Mesendoderm (in vitro differentiated cells): ENCODE measurements around the gene ARHGEF38.

Experiments
- DNase-seq: peaks from one replicate; pipeline ENCODE4 v3.0.0; 2013
- H2AK5ac ChIP-seq: 2 replicates; pipeline ENCODE4 v1.6.1; 2013; ENCODE audit warnings: low read length, inconsistent platforms
- H2BK120ac ChIP-seq: 2 replicates; pipeline ENCODE4 v1.6.1; 2013; ENCODE audit warnings: low read depth, mild to moderate bottlenecking, low read length, moderate library complexity, mixed read lengths
- H2BK15ac ChIP-seq: replicated peaks from 2 replicates; pipeline ENCODE4 v1.6.1; 2013; ENCODE audit warnings: low read depth, mild to moderate bottlenecking, moderate library complexity
- H2BK5ac ChIP-seq: 2 replicates; pipeline ENCODE4 v1.6.1; 2013; ENCODE audit warnings: low read length, inconsistent platforms
- H3K18ac ChIP-seq: 2 replicates; pipeline ENCODE4 v1.6.1; 2013; ENCODE audit warnings: mild to moderate bottlenecking, low read length, mixed read lengths
- H3K23ac ChIP-seq: one replicate; pipeline ENCODE4 v1.6.1; 2013; ENCODE audit warnings: low read length
- H3K27ac ChIP-seq: 2 replicates; pipeline ENCODE4 v1.5.1; 2013; ENCODE audit warnings: low read depth, mild to moderate bottlenecking, inconsistent platforms, low read length, moderate library complexity
- H3K27me3 ChIP-seq: 2 replicates; pipeline ENCODE4 v1.6.1; 2013; ENCODE audit warnings: low read length, control low read depth, mild to moderate bottlenecking, inconsistent platforms; ENCODE audit not compliant: insufficient read depth, poor library complexity
- H3K36me3 ChIP-seq: 2 replicates; pipeline ENCODE4 v1.6.1; 2013; ENCODE audit warnings: low read length, inconsistent platforms; ENCODE audit not compliant: control insufficient read depth, insufficient read depth
- H3K4ac ChIP-seq: one replicate; pipeline ENCODE4 v1.6.1; 2013; ENCODE audit warnings: low read depth, mild to moderate bottlenecking, low read length, moderate library complexity
- H3K4me1 ChIP-seq: 2 replicates; pipeline ENCODE4 v1.6.1; 2013; ENCODE audit warnings: low read depth, low read length, inconsistent platforms; ENCODE audit not compliant: control insufficient read depth
- H3K4me2 ChIP-seq: 2 replicates; pipeline ENCODE4 v1.6.1; 2013; ENCODE audit warnings: low read length
- H3K4me3 ChIP-seq: 2 replicates; pipeline ENCODE4 v1.5.1; 2013; ENCODE audit warnings: mild to moderate bottlenecking, low read length
- H3K56ac ChIP-seq: one replicate; pipeline ENCODE4 v1.6.1; 2013; ENCODE audit warnings: low read length
- H3K79me1 ChIP-seq: 2 replicates; pipeline ENCODE4 v1.6.1; 2013; ENCODE audit warnings: low read length, inconsistent platforms
- H3K79me2 ChIP-seq: 2 replicates; pipeline ENCODE4 v1.6.1; 2013; ENCODE audit warnings: mild to moderate bottlenecking, low read length; ENCODE audit not compliant: control insufficient read depth, insufficient read depth
- H3K9ac ChIP-seq: 2 replicates; pipeline ENCODE4 v1.6.1; 2013; ENCODE audit warnings: low read length, inconsistent platforms
- H4K5ac ChIP-seq: one replicate; pipeline ENCODE4 v1.6.1; 2013; ENCODE audit warnings: low read length
- H4K8ac ChIP-seq: one replicate; pipeline ENCODE4 v1.6.1; 2013; ENCODE audit warnings: low read depth, mild to moderate bottlenecking, control low read depth, low read length, moderate library complexity
- WGBS: extraction: QIAGEN DNeasy Blood & Tissue Kit; methylation state at CpG from one replicate; pipeline ENCODE4 v1.1.7; 2013; ENCODE audit warnings: low lambda C conversion rate, missing lambda C conversion rate; ENCODE audit not compliant: insufficient coverage; ENCODE audit errors: extremely low coverage; 5-methylcytosine and 5-hydroxymethylcytosine counted together

The ARHGEF38 gene

DNA sequence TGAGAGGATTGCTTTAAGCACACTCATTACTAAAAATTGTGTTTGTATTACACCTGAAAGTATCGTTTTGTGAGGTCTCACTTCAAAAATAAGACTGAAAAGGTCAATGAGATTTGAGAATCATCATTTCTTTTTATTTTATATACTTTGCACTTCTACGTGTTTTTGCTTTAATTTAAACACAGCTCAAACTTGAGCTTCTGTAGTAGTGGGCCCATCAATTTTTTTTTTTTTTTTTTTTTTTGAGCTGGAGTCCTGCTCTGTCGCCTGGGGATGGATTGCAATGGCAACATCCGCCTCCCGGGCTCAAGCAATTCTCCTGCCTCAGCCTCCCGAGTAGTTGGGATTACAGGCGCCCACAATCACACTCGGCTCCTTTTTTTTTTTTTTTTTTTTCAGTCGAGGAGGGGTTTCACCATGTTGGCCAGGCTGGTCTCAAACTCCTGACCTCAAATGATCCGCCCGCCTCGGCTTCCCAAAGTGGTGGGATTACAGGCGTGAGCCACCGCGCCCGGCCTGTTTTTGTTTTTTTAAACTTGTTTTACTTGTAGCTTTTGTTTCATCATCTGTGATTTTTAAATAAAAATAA, 157.7 kb downstream of the ARHGEF38 start:
- peak; percentile 25 for DNase-seq

GRCh38 chr4:105710678-105711077, 158.3 kb downstream of the ARHGEF38 start:
- H3K4ac ChIP-seq, result no peak overlapping the region
- H3K23ac ChIP-seq, result no peak overlapping the region
- H3K56ac ChIP-seq, result no peak overlapping the region
- H2BK15ac ChIP-seq, result no peak overlapping the region
- no peak overlapping the region for H3K4me2 ChIP-seq
- no peaks in the 10 kb centered on the region for H3K36me3 ChIP-seq
- no peak overlapping the region for H3K4me3 ChIP-seq
- peaks cover 13% of the 10 kb centered on the region for H3K79me2 ChIP-seq
- DNase-seq, result peak; percentile 61
- H4K8ac ChIP-seq, result no peak overlapping the region
- no peak overlapping the region for H3K18ac ChIP-seq
- no peak overlapping the region for H4K5ac ChIP-seq
- no peak overlapping the region for H2AK5ac ChIP-seq
- peaks cover 5% of the 10 kb centered on the region for H3K79me1 ChIP-seq
- H2BK5ac ChIP-seq, result no peak overlapping the region
- no CpG with 5 or more reads among the region's 6 CpGs for WGBS
- H3K4me1 ChIP-seq, result no peaks in the 10 kb centered on the region
- H3K9ac ChIP-seq, result no peak overlapping the region
- no peak overlapping the region for H2BK120ac ChIP-seq
- no peaks in the 10 kb centered on the region for H3K27me3 ChIP-seq
- H3K27ac ChIP-seq, result no peak overlapping the region

More for the DNA sequence above, 157.7 kb downstream of the ARHGEF38 start:
- no peak overlapping the region for H2AK5ac ChIP-seq
- no peak overlapping the region for H3K4ac ChIP-seq
- H4K8ac ChIP-seq, result no peak overlapping the region
- H3K9ac ChIP-seq, result no peak overlapping the region
- no CpG with 5 or more reads among the region's 16 CpGs for WGBS
- H3K18ac ChIP-seq, result no peak overlapping the region
- no peaks in the 10 kb centered on the region for H3K4me1 ChIP-seq
- H3K27ac ChIP-seq, result no peak overlapping the region
- no peaks in the 10 kb centered on the region for H3K36me3 ChIP-seq
- H3K56ac ChIP-seq, result no peak overlapping the region
- H3K27me3 ChIP-seq, result no peaks in the 10 kb centered on the region
- no peak overlapping the region for H2BK15ac ChIP-seq
- no peak overlapping the region for H2BK120ac ChIP-seq
- no peak overlapping the region for H2BK5ac ChIP-seq
- no peak overlapping the region for H3K23ac ChIP-seq
- no peak overlapping the region for H4K5ac ChIP-seq
- H3K4me2 ChIP-seq, result no peak overlapping the region
- H3K79me1 ChIP-seq, result peaks cover 5% of the 10 kb centered on the region
- no peak overlapping the region for H3K4me3 ChIP-seq
- peaks cover 14% of the 10 kb centered on the region for H3K79me2 ChIP-seq

DNA sequence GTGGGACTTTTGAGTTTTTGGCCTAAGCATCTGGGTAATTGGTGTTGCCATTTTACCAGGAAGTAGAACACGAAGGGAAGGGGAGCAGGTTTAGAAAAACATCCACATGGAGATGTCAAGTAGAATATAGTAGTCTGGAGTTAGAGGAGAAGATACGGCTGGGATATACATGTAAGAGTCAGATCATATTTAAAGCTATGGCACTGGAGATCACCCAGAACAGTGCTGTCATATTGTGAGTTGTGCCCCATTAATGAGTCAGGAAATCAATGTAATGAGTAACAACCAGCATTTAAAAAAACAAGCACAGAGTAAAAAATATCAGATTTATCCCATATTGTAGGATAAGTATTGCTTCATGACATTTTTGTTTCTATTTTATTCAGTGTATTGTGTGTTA, 160.3 kb downstream of the ARHGEF38 start:
- H3K27ac ChIP-seq, result no peak overlapping the region
- no peak overlapping the region for H3K4me2 ChIP-seq
- no CpG with 5 or more reads among the region's 2 CpGs for WGBS
- H3K79me2 ChIP-seq, result peaks cover 18% of the 10 kb centered on the region
- no peak overlapping the region for H3K18ac ChIP-seq
- H3K9ac ChIP-seq, result no peak overlapping the region
- H3K27me3 ChIP-seq, result no peaks in the 10 kb centered on the region
- H2AK5ac ChIP-seq, result no peak overlapping the region
- H3K36me3 ChIP-seq, result no peaks in the 10 kb centered on the region
- no peak overlapping the region for H3K56ac ChIP-seq
- no peak overlapping the region for H2BK15ac ChIP-seq
- no peak overlapping the region for H3K23ac ChIP-seq
- no peak overlapping the region for H3K4ac ChIP-seq
- no peak overlapping the region for H2BK120ac ChIP-seq
- no peak overlapping the region for H2BK5ac ChIP-seq
- H3K4me1 ChIP-seq, result no peaks in the 10 kb centered on the region
- H4K5ac ChIP-seq, result no peak overlapping the region
- peaks cover 10% of the 10 kb centered on the region for H3K79me1 ChIP-seq
- no peak overlapping the region for H4K8ac ChIP-seq
- no peak for DNase-seq
- H3K4me3 ChIP-seq, result no peak overlapping the region

- DNase-seq, result no peak
- no CpG with 5 or more reads among the region's 5 CpGs for WGBS
- H3K4ac ChIP-seq, result no peak overlapping the region
- H4K5ac ChIP-seq, result no peak overlapping the region
- H3K27ac ChIP-seq, result no peak overlapping the region
- H2BK120ac ChIP-seq, result no peak overlapping the region
- no peak overlapping the region for H3K18ac ChIP-seq
- no peak overlapping the region for H3K4me2 ChIP-seq
- H3K4me1 ChIP-seq, result no peaks in the 10 kb centered on the region
- H3K56ac ChIP-seq, result no peak overlapping the region
- H3K27me3 ChIP-seq, result no peaks in the 10 kb centered on the region
- no peak overlapping the region for H2AK5ac ChIP-seq
- H3K36me3 ChIP-seq, result no peaks in the 10 kb centered on the region
- no peak overlapping the region for H3K9ac ChIP-seq
- peaks cover 12% of the 10 kb centered on the region for H3K79me1 ChIP-seq
- no peak overlapping the region for H2BK15ac ChIP-seq
- no peak overlapping the region for H3K4me3 ChIP-seq
- H4K8ac ChIP-seq, result no peak overlapping the region
- H3K79me2 ChIP-seq, result peaks cover 18% of the 10 kb centered on the region
- no peak overlapping the region for H2BK5ac ChIP-seq
- H3K23ac ChIP-seq, result no peak overlapping the region
These were observed 161.7 kb downstream of the ARHGEF38 start for GRCh38 chr4:105714071-105714521.

GRCh38 chr4:105714932-105715331, 162.5 kb downstream of the ARHGEF38 start:
- no peaks in the 10 kb centered on the region for H3K36me3 ChIP-seq
- H4K8ac ChIP-seq, result no peak overlapping the region
- no peak overlapping the region for H4K5ac ChIP-seq
- no peak overlapping the region for H3K4me2 ChIP-seq
- H3K18ac ChIP-seq, result no peak overlapping the region
- H3K4ac ChIP-seq, result no peak overlapping the region
- no peaks in the 10 kb centered on the region for H3K4me1 ChIP-seq
- no peak overlapping the region for H2BK120ac ChIP-seq
- DNase-seq, result no peak
- no peak overlapping the region for H3K27ac ChIP-seq
- no CpG with 5 or more reads among the region's 1 CpG for WGBS
- peaks cover 16% of the 10 kb centered on the region for H3K79me2 ChIP-seq
- no peak overlapping the region for H3K56ac ChIP-seq
- H2BK15ac ChIP-seq, result no peak overlapping the region
- H2AK5ac ChIP-seq, result no peak overlapping the region
- no peak overlapping the region for H3K4me3 ChIP-seq
- peaks cover 12% of the 10 kb centered on the region for H3K79me1 ChIP-seq
- H3K27me3 ChIP-seq, result no peaks in the 10 kb centered on the region
- H2BK5ac ChIP-seq, result no peak overlapping the region
- no peak overlapping the region for H3K9ac ChIP-seq
- no peak overlapping the region for H3K23ac ChIP-seq

DNA sequence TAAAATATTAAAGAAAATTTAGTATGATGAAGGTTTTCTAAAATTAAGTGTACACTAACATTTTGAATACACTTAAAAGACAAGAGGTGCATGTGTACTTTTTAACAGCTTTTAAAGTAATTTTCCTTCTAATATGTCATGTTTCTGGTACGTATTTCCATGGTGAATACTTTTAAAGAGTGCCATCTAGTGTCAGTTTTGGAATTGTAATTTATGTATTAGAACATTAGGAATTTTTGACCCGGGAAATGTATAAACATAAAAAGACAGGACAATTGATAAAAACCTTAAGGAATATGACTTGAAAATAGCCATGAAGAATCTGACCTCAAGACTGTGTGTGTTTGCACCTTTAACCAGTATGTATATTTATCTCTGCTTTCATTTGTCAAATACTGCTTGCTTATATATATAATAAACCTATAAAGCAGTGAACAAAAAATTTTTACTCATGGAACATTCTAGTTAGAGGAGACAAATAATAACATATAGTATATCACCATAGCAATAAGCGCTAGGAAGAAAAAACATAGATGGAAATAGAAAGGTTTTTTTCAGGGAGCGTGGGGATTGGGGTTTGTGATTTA, 163.4 kb downstream of the ARHGEF38 start:
- Histone ChIP-seq H3K27ac (no peak overlapping the region), H2BK5ac (no peak overlapping the region), H3K4ac (no peak overlapping the region), H3K27me3 (no peaks in the 10 kb centered on the region), H3K4me2 (no peak overlapping the region), H3K4me1 (no peaks in the 10 kb centered on the region), H4K5ac (no peak overlapping the region), H3K79me2 (peaks cover 13% of the 10 kb centered on the region), H3K56ac (no peak overlapping the region), H3K23ac (no peak overlapping the region), H3K4me3 (no peak overlapping the region), H2BK15ac (no peak overlapping the region), H4K8ac (no peak overlapping the region), H3K36me3 (no peaks in the 10 kb centered on the region), H2BK120ac (no peak overlapping the region), H3K18ac (no peak overlapping the region), H3K9ac (no peak overlapping the region), H2AK5ac (no peak overlapping the region), H3K79me1 (peaks cover 12% of the 10 kb centered on the region)
- WGBS, result 100% methylated on average over 1 of the region's 4 CpGs
- no peak for DNase-seq
